ENCODE measurements around the gene LNPEP.
"Not testable (repeated sequence)": the region's sequence is repeated elsewhere in the genome, so short reads cannot be mapped to it uniquely, and the experiment has no call there.

Gene LNPEP

DNA sequence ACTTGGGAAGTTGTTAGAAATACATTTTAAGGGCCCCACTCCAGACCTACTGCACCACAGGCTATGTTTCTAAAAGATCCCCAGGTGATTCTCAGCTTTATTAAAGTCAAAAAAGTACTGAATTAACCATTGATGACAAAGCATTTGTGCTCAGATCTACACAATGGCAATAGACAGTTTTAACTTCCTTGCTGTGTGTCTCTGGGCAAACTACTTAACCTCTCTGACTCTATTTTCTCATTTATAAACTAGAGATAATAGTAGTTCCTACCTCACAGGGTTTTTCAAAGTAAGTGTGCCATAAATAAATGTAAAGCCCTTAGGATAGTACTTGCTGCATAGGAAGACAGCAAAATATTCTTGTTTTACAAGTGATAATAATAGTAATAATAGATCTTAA lies 140.2 kb downstream of the LNPEP start:
- TF ChIP-seq, protein P1, sequence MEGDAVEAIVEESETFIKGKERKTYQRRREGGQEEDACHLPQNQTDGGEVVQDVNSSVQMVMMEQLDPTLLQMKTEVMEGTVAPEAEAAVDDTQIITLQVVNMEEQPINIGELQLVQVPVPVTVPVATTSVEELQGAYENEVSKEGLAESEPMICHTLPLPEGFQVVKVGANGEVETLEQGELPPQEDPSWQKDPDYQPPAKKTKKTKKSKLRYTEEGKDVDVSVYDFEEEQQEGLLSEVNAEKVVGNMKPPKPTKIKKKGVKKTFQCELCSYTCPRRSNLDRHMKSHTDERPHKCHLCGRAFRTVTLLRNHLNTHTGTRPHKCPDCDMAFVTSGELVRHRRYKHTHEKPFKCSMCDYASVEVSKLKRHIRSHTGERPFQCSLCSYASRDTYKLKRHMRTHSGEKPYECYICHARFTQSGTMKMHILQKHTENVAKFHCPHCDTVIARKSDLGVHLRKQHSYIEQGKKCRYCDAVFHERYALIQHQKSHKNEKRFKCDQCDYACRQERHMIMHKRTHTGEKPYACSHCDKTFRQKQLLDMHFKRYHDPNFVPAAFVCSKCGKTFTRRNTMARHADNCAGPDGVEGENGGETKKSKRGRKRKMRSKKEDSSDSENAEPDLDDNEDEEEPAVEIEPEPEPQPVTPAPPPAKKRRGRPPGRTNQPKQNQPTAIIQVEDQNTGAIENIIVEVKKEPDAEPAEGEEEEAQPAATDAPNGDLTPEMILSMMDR (conservative IDR thresholded peaks at IDR 0.05; ENCODE audit: low read length) = no peak
- no peak for DNase-seq (ENCODE audit: low read depth)
- H3K4me3 ChIP-seq (ENCODE audit: low read length) = no peak overlapping the region

DNA sequence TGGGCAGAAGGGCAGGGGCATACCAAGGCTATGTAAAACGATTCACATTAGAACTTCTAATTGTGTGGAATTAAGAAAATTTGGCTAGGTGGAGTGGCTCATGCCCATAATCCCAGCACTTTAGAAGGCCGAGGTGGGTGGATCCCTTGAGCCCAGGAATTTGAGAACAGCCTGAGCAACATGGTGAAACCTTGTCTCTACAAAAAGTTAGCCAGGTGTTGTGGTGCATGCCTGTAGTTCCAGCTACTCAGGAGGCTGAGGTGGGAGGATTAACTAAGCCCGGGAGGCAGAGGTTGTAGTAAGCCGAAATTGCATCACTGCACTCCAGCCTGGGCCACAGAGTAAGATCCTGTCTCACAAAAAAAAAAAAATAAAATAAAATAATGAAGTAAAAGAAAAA lies 141.4 kb downstream of the LNPEP start:
- TF ChIP-seq, protein P1 (conservative IDR thresholded peaks at IDR 0.05; ENCODE audit: low read length) = no peak
- H3K4me3 ChIP-seq (ENCODE audit: low read length) = no peak overlapping the region
- no peak for DNase-seq (ENCODE audit: low read depth)

DNA sequence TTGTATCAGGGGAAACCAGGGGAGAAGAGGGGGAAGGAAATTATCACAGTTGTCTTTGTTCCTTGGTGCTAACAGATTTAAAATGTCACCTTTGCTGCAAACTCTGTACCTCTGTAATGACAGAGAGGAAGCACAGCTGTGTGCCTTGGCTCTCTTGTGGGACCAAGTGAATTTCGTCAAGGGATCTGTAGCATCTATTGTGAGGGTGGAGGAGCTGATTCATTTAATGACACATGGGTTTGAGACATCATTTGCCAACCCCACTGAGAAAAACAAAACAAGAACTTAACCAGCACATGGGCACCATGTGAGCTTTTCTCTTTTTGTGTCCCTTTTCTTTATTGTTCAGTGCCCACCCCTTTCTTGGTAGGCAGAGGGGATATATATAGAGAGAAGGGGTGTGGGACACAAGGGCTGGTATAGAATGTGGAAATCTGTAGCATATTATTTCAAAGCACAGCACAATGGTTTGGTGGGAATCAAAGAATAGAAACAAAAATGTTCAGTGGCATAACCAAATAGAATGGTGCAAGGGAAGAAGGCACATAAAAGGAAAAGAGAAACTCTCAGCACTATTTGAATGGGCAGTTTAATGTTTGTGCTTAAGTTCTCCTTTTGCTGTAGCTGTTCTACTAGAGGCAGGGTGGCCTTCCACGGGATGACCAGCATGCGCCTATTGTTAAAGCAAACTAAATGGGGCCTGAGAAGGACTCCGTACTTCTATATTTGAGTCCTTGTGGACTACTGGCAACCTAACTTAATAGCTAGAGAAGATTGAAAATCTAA lies 143.3 kb downstream of the LNPEP start:
- DNase-seq (ENCODE audit: low read depth) = no peak
- TF ChIP-seq, protein P1 (conservative IDR thresholded peaks at IDR 0.05; ENCODE audit: low read length) = no peak
- H3K4me3 ChIP-seq (ENCODE audit: low read length) = no peak overlapping the region

DNA sequence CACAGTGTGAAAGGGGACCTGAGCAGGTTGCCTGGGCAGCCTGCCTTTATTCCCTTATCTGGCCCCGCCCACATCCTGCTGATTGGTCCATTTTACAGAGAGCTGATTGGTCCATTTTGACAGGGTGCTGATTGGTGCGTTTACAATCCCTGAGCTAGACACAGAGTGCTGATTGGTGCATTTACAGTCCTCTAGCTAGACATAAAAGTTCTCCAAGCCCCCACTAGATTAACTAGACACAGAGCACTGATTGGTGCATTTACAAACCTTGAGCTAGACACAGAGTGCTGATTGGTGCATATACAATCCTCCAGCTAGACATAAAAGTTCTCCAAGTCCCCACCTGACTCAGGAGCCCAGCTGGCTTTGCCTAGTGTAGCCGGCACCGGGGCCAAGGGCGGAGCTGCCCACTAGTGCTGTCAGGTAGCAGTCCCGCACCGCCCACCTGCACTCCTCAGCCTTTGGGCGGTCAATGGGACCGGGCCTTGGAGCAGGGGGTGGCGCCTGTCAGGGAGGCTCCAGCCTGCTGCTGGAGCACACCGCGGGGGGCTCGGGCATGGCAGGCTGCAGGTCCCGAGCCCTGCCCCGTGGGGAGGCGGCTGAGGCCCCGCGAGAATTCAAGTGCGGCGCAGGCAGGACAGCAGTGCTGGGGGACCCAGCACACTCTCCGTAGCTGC lies 149.0 kb downstream of the LNPEP start:
- H3K4me3 ChIP-seq (ENCODE audit: low read length); DNase-seq (ENCODE audit: low read depth): not testable (repeated sequence)

DNA sequence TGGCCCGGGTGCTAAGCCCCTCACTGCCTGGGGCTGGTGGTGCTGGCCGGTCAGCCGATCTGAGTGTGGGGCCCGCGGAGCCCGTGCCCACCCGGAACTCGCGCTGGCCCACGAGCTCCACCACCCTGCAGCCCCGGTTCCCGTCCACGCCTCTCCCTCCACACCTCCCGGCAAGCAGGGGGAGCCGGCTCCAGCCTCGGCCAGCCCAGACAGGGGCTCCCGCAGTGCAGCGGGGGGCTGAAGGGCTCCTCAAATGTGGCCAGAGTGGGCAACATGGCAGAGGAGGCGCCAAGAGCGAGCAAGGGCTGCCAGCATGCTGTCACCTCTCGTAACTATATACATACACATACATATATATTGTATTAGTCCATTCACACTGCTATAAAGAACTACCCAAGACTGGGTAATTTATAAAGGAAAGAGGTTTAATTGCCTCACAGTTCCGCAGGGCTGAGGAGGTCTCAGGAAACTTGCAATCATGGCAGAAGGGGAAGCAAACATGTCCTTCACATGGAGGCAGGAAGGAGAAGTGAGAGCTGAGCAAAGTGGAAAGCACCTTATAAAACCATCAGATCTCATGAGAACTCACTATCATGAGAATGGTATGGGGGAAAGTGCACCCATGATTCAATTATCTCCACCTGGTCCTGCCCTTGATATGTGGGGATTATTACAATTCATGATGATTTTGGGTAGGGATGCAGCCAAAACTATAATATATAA lies 149.7 kb downstream of the LNPEP start:
- DNase-seq (ENCODE audit: low read depth) = no peak
- H3K4me3 ChIP-seq (ENCODE audit: low read length) = no peak overlapping the region
- TF ChIP-seq, protein P1 (conservative IDR thresholded peaks at IDR 0.05; ENCODE audit: low read length) = no peak

All from AG10803 (cell line).